H1 (cell line): ENCODE results near the gene ACOT7. TPM values are rescaled to one million over a fixed set of nuclear protein-coding genes. Genes with fewer than 3 reads are reported as not detected.

Source experiments
- CTCF ChIA-PET: fragments of 300-600 bp; sonication (Branson Sonifier 250); formaldehyde crosslinking; loops from one replicate; lab custom pipeline; 2021; ENCODE audit not compliant: partially characterized antibody; lab: Charles Lee
- POLR2A ChIA-PET: fragments of 300-600 bp; sonication (Branson Sonifier 250); formaldehyde crosslinking; loops from one replicate; lab custom pipeline; 2021; ENCODE audit warnings: inconsistent platforms; ENCODE audit not compliant: partially characterized antibody; lab: Charles Lee
- DNase-seq, 2 experiments: peaks; one replicate each; pipeline versions ENCODE4 v3.0.0 to v3.0.0-alpha.2; 2010 to 2022; ENCODE audit warnings: low spot score in 2 of 2, low read depth in 1 of 2, mixed read lengths in 1 of 2
- FAIRE-seq: peaks from 2 replicates; lab custom pipeline; 2011; peaks lifted over from hg19 to GRCh38; lab: Jason Lieb, UNC
- H2AFZ ChIP-seq: 2 replicates; pipeline ENCODE4 v1.8.1; 2012; ENCODE audit warnings: low read length, inconsistent platforms
- H2AK5ac ChIP-seq: 2 replicates; pipeline ENCODE4 v1.6.1; 2013; ENCODE audit warnings: low read depth, low read length
- H2BK120ac ChIP-seq: replicated peaks from 2 replicates; pipeline ENCODE3; 2013; ENCODE audit warnings: low read depth, low read length, inconsistent platforms
- H2BK12ac ChIP-seq: 2 replicates; pipeline ENCODE4 v1.6.1; 2013; ENCODE audit warnings: low read depth, low read length
- H2BK15ac ChIP-seq: 2 replicates; pipeline ENCODE4 v1.6.1; 2013; ENCODE audit warnings: low read length
- H2BK20ac ChIP-seq: 2 replicates; pipeline ENCODE4 v1.6.1; 2013; ENCODE audit warnings: low read length
- H2BK5ac ChIP-seq: 2 replicates; pipeline ENCODE4 v1.6.1; 2013; ENCODE audit warnings: low read depth, low read length
- H3K14ac ChIP-seq: 2 replicates; pipeline ENCODE4 v1.6.1; 2013; ENCODE audit warnings: inconsistent platforms; ENCODE audit not compliant: insufficient read length
- H3K18ac ChIP-seq: 2 replicates; pipeline ENCODE4 v1.6.1; 2013; ENCODE audit warnings: low read length; ENCODE audit errors: extremely low read depth
- H3K23ac ChIP-seq: 2 replicates; pipeline ENCODE4 v1.6.1; 2013; ENCODE audit warnings: inconsistent platforms; ENCODE audit not compliant: insufficient read length
- H3K23me2 ChIP-seq: 2 replicates; pipeline ENCODE4 v1.6.1; 2013; ENCODE audit warnings: low read depth, low read length
- H3K27ac ChIP-seq: 2 replicates; pipeline ENCODE4 v1.6.1; 2011; ENCODE audit warnings: low read depth, low read length, inconsistent platforms
- H3K27me3 ChIP-seq, 4 experiments: replicated peaks in 1 of 4; 1 replicate in 1 of 4; 2 replicates in 3 of 4; pipeline versions ENCODE4 v1.6.1 to v1.8.1; 2011 to 2013; ENCODE audit warnings: low read length in 3 of 4, mild to moderate bottlenecking in 3 of 4, inconsistent platforms in 2 of 4, mixed read lengths in 2 of 4, moderate library complexity in 1 of 4; ENCODE audit not compliant: control insufficient read depth in 3 of 4, insufficient read depth in 3 of 4; ENCODE audit errors: extremely low read depth in 1 of 4
- H3K36me3 ChIP-seq, 4 experiments: 2 replicates each; pipeline versions ENCODE4 v1.6.1 to v1.8.1; 2011 to 2013; ENCODE audit warnings: mild to moderate bottlenecking in 4 of 4, low read length in 3 of 4, moderate library complexity in 2 of 4, control low read depth in 1 of 4, inconsistent platforms in 1 of 4; ENCODE audit not compliant: insufficient read depth in 4 of 4, control insufficient read depth in 2 of 4
- H3K4ac ChIP-seq: replicated peaks from 2 replicates; pipeline ENCODE3; 2013; ENCODE audit warnings: low read length, low read depth, mixed read lengths, inconsistent platforms; ENCODE audit not compliant: insufficient read length
- H3K4me1 ChIP-seq, 4 experiments: replicated peaks in 1 of 4; 1 replicate in 1 of 4; 2 replicates in 3 of 4; pipeline versions ENCODE4 v1.6.1 to v1.8.1; 2011 to 2013; ENCODE audit warnings: low read length in 3 of 4, inconsistent platforms in 2 of 4, mixed read lengths in 1 of 4; ENCODE audit not compliant: insufficient read depth in 4 of 4, control insufficient read depth in 3 of 4
- H3K4me2 ChIP-seq, 2 experiments: 2 replicates each; pipeline versions ENCODE4 v1.6.1 to v1.8.1; 2011 to 2013; ENCODE audit warnings: low read depth in 2 of 2, low read length in 2 of 2, control low read depth in 1 of 2, inconsistent platforms in 1 of 2, mild to moderate bottlenecking in 1 of 2; ENCODE audit not compliant: insufficient read depth in 1 of 2
- H3K4me3 ChIP-seq, 4 experiments: fragments of 200-600, 300-600 bp in 1 of 4; sonication (generic), shearing (Covaris generic), sonication (Bioruptor Twin) in 1 of 4; 2 replicates each; pipeline versions ENCODE4 v1.5.1 to v1.8.1; 2011 to 2016; ENCODE audit warnings: low read length in 4 of 4, low read depth in 3 of 4, control low read depth in 2 of 4, inconsistent platforms in 2 of 4, mild to moderate bottlenecking in 2 of 4, mixed read lengths in 1 of 4, moderate library complexity in 1 of 4; ENCODE audit not compliant: insufficient read depth in 2 of 4; ENCODE audit errors: extremely low read depth in 1 of 4
- H3K56ac ChIP-seq: replicated peaks from 2 replicates; pipeline ENCODE3; 2013; ENCODE audit warnings: low read depth, mild to moderate bottlenecking, mixed read lengths, low read length, inconsistent platforms; ENCODE audit not compliant: insufficient read length
- H3K79me1 ChIP-seq: 2 replicates; pipeline ENCODE4 v1.6.1; 2013; ENCODE audit warnings: low read depth, low read length, control low read depth
- H3K79me2 ChIP-seq, 2 experiments: 2 replicates each; pipeline versions ENCODE4 v1.6.1 to v1.8.1; 2012 to 2013; ENCODE audit warnings: low read length in 2 of 2, mild to moderate bottlenecking in 2 of 2, inconsistent platforms in 1 of 2; ENCODE audit not compliant: insufficient read depth in 2 of 2, control insufficient read depth in 1 of 2
- H3K9ac ChIP-seq, 4 experiments: replicated peaks in 1 of 4; 1 replicate in 1 of 4; 2 replicates in 3 of 4; pipeline versions ENCODE4 v1.6.1 to v1.8.1; 2011 to 2013; ENCODE audit warnings: low read depth in 3 of 4, low read length in 3 of 4, control low read depth in 2 of 4, mild to moderate bottlenecking in 2 of 4, moderate library complexity in 2 of 4, inconsistent platforms in 1 of 4; ENCODE audit errors: extremely low read depth in 1 of 4
- H3K9me3 ChIP-seq, 2 experiments: 2 replicates each; pipeline versions ENCODE4 v1.6.1 to v1.8.1; 2012 to 2013; ENCODE audit warnings: mild to moderate bottlenecking in 2 of 2, moderate library complexity in 2 of 2, control low read depth in 1 of 2, inconsistent platforms in 1 of 2, low read depth in 1 of 2, low read length in 1 of 2, mixed read lengths in 1 of 2; ENCODE audit not compliant: insufficient read depth in 2 of 2
- H4K20me1 ChIP-seq, 2 experiments: replicated peaks in 1 of 2; 2 replicates each; pipeline versions ENCODE3 to v1.8.1; 2011 to 2013; ENCODE audit warnings: inconsistent platforms in 2 of 2, low read length in 2 of 2, mild to moderate bottlenecking in 1 of 2; ENCODE audit not compliant: insufficient read depth in 2 of 2, control insufficient read depth in 1 of 2
- H4K5ac ChIP-seq: 2 replicates; pipeline ENCODE4 v1.6.1; 2013; ENCODE audit warnings: low read length, low read depth, mixed read lengths, inconsistent platforms; ENCODE audit not compliant: insufficient read length
- H4K8ac ChIP-seq: 2 replicates; pipeline ENCODE4 v1.8.0; 2013; ENCODE audit warnings: mild to moderate bottlenecking, moderate library complexity, low read length, inconsistent platforms; ENCODE audit not compliant: insufficient read depth; ENCODE audit errors: extremely low read depth
- H4K91ac ChIP-seq: replicated peaks from 2 replicates; pipeline ENCODE3; 2013; ENCODE audit warnings: low read length, mixed read lengths, inconsistent platforms; ENCODE audit not compliant: insufficient read length
- CBX8 ChIP-seq: fragments of 300-800, 300-1000 bp; sonication (generic); IDR thresholded peaks from 2 replicates; pipeline ENCODE4 v1.7.1; 2016; ENCODE audit warnings: low read depth, low read length, borderline replicate concordance
- FOSL1 ChIP-seq: IDR thresholded peaks from 2 replicates; pipeline ENCODE4 v1.6.1; 2011; ENCODE audit warnings: mild to moderate bottlenecking, low read depth, low read length, moderate library complexity; ENCODE audit not compliant: insufficient read depth
- GABPA ChIP-seq: IDR thresholded peaks from 2 replicates; pipeline ENCODE4 v1.6.1; 2011; ENCODE audit warnings: mild to moderate bottlenecking, low read length, moderate library complexity, borderline replicate concordance; ENCODE audit not compliant: insufficient read depth
- HDAC2 ChIP-seq, 2 experiments: fragments of 300-600 bp in 1 of 2; sonication (generic) in 1 of 2; IDR thresholded peaks; 2 replicates each; pipeline ENCODE4 v1.6.1; 2011 to 2012; ENCODE audit warnings: low read depth in 2 of 2, low read length in 2 of 2, mild to moderate bottlenecking in 2 of 2, moderate library complexity in 2 of 2, borderline replicate concordance in 1 of 2, inconsistent platforms in 1 of 2
- TAF7 ChIP-seq: optimal IDR thresholded peaks from 2 replicates; pipeline ENCODE3; 2011; ENCODE audit warnings: low read depth, mild to moderate bottlenecking, inconsistent platforms, low read length, moderate library complexity, borderline replicate concordance
- TBP ChIP-seq: IDR thresholded peaks from 2 replicates; pipeline ENCODE4 v1.6.1; 2011; ENCODE audit warnings: low read depth, low read length, improper control_type of control experiment
- USF2 ChIP-seq: IDR thresholded peaks from 2 replicates; pipeline ENCODE4 v1.6.1; 2011; ENCODE audit warnings: low read length, improper control_type of control experiment
- ZNF274 ChIP-seq: IDR thresholded peaks from 2 replicates; pipeline ENCODE4 v1.7.0; 2012; ENCODE audit warnings: low read length, borderline replicate concordance; ENCODE audit errors: extremely low read depth
- WGBS, 2 experiments: shearing (Covaris generic) in 1 of 2; methylation state at CpG; one replicate each; pipeline versions ENCODE4 v1.1.6 to v1.1.7; 2013 to 2015; ENCODE audit warnings: low lambda C conversion rate in 2 of 2, mixed read lengths in 2 of 2, inconsistent platforms in 1 of 2, low coverage in 1 of 2, missing lambda C conversion rate in 1 of 2; ENCODE audit not compliant: insufficient replicate concordance in 2 of 2, insufficient coverage in 1 of 2, insufficient read length in 1 of 2; ENCODE audit errors: extremely low coverage in 1 of 2, missing lambda C conversion rate in 1 of 2; 5-methylcytosine and 5-hydroxymethylcytosine counted together
- polyA plus RNA-seq, 7 experiments: library from polyadenylated mRNA; depleted of rRNA in 3 of 7; stranded (reverse) in 5 of 7; unstranded in 2 of 7; fragments of >200 nt in 5 of 7; fragments of 200-250 nt in 2 of 7; gene quantifications; 1 replicate in 5 of 7; 2 replicates in 1 of 7; 4 replicates in 1 of 7; pipeline versions ENCODE4 v1.2.1 to v1.2.3, GENCODE V29; 2011 to 2013; ENCODE audit warnings: missing spikeins in 2 of 7, mixed read lengths in 2 of 7
- total RNA-seq: library from RNA; stranded (reverse); fragmentation: NEBNext Ultra II Directional; extraction: Animal tissue kit (Norgen Biotek cat#: 25700); gene quantifications from 2 replicates; pipeline ENCODE4 v1.2.1, GENCODE V29; 2021

The ACOT7 gene
- total and polyA plus RNA-seq, 2 of the 8 experiments (the other 6 are each of a cell fraction or from before 2014, with no cell fraction given), result 151 to 214 TPM

- H3K36me3 ChIP-seq, result no peaks in the 10 kb centered on the region
- H2BK12ac ChIP-seq, result no peak overlapping the region
- no peak overlapping the region for H3K18ac ChIP-seq
- no peak overlapping the region for H4K91ac ChIP-seq
- no peak overlapping the region for H3K9ac ChIP-seq
- FAIRE-seq (no peak), DNase-seq (no peak)
- no peak overlapping the region for H2BK20ac ChIP-seq
- POLR2A ChIA-PET, result interaction anchor here (0.7 to 2.2 kb wide), 2 partner anchors 10 to 545 kb away, joined by 4 to 6 read pairs; no protein-coding TSS in a partner anchor
- TF ChIP-seq TAF7, result no peak
- no peak for TF ChIP-seq CBX8
- TF ChIP-seq TBP, result no peak
- no peak for TF ChIP-seq ZNF274
- TF ChIP-seq HDAC2 (IDR thresholded peaks at IDR 0.05; ENCODE audit: borderline replicate concordance in 1 of 2, low read depth in 2 of 2, low read length in 2 of 2), result no peak
- TF ChIP-seq FOSL1, result no peak
- no peak for TF ChIP-seq GABPA
- TF ChIP-seq USF2, result no peak
- H3K79me1 ChIP-seq, result peaks cover 3% of the 10 kb centered on the region
- H3K4me1 ChIP-seq, result peaks cover 0 to 2% (median 0%) of the 10 kb centered on the region in 4 experiments; a peak in 1 of 7 replicates
- H3K23ac ChIP-seq, result no peak overlapping the region
- H4K20me1 ChIP-seq, result peaks cover 0 to 18% of the 10 kb centered on the region in 2 experiments
- no peak overlapping the region for H3K4ac ChIP-seq
- WGBS, 2 experiments, result 92% methylated on average over 4 of the region's 4 CpGs; no CpG with 5 or more reads in 1 of the 2 experiments
- H2BK120ac ChIP-seq, result no peak overlapping the region
- H3K27ac ChIP-seq, result no peak overlapping the region
- no peaks in the 10 kb centered on the region for H3K23me2 ChIP-seq
- no peak overlapping the region for H3K14ac ChIP-seq
- no peak overlapping the region for H2AFZ ChIP-seq
- CTCF ChIA-PET, result interaction anchor here (0.7 to 58.4 kb wide), 3 partner anchors 6 to 46 kb away, joined by 3 to 1769 read pairs (median 1769); partner anchors contain the start of genes ACOT7 and HES2
- no peak overlapping the region for H2BK15ac ChIP-seq
- H3K79me2 ChIP-seq, result peaks cover 0 to 39% of the 10 kb centered on the region in 2 experiments; a peak in 3 of 4 replicates
- H4K5ac ChIP-seq, result no peak overlapping the region
- no peaks in the 10 kb centered on the region for H3K9me3 ChIP-seq
- no peak overlapping the region for H2AK5ac ChIP-seq
- no peak overlapping the region for H3K4me3 ChIP-seq
- no peak overlapping the region for H4K8ac ChIP-seq
- no peak overlapping the region for H2BK5ac ChIP-seq
- no peak overlapping the region for H3K4me2 ChIP-seq
- no peak overlapping the region for H3K56ac ChIP-seq
- no peaks in the 10 kb centered on the region for H3K27me3 ChIP-seq
Measured at GRCh38 chr1:6370006-6370405, 23.6 kb downstream of the ACOT7 start.
